HL-60 (cell line): Measurements from ENCODE around the gene SLC35A4.

Source experiments
- CTCF ChIP-seq: IDR thresholded peaks from one replicate; pipeline ENCODE4 v1.5.1; 2011; ENCODE audit warnings: low read length, control low read depth, inconsistent platforms; ENCODE audit not compliant: insufficient read depth
- GABPA ChIP-seq: IDR thresholded peaks from 2 replicates; pipeline ENCODE4 v1.6.1; 2012; ENCODE audit warnings: low read depth
- POLR2AphosphoS5 ChIP-seq: IDR thresholded peaks from 2 replicates; pipeline ENCODE4 v1.6.1; 2012; ENCODE audit warnings: low read depth
- REST ChIP-seq: IDR thresholded peaks from 2 replicates; pipeline ENCODE4 v1.6.1; 2012; ENCODE audit warnings: low read depth; ENCODE audit not compliant: insufficient replicate concordance
- SPI1 ChIP-seq: IDR thresholded peaks from 2 replicates; pipeline ENCODE4 v1.6.1; 2012; ENCODE audit warnings: low read depth, mild to moderate bottlenecking, borderline replicate concordance

- peak; percentile 8 for TF ChIP-seq REST
- no peak for TF ChIP-seq CTCF
- peak; percentile 80 for TF ChIP-seq POLR2AphosphoS5
- no peak for TF ChIP-seq GABPA
- no peak for TF ChIP-seq SPI1
Measured at GRCh38 chr5:140609126-140609525, 44.5 kb downstream of the SLC35A4 start.
